NCI-H1436 (cell line): ENCODE data around the gene CEACAM8.
"Not testable (repeated sequence)": the region's sequence is repeated elsewhere in the genome, so short reads cannot be mapped to it uniquely, and the experiment has no call there.

Experiments used
- DNase-seq: peaks from one replicate; lab custom pipeline; 2025; lab: John Stamatoyannopoulos, UW

CEACAM8 gene

GRCh38 chr19:42542791-42543190 lies 51.9 kb downstream of the CEACAM8 start:
- no peak for DNase-seq

- no peak for DNase-seq
These were observed 54.6 kb downstream of the CEACAM8 start for GRCh38 chr19:42540071-42540553.

- DNase-seq, result no peak
These were observed 55.6 kb downstream of the CEACAM8 start for GRCh38 chr19:42538841-42539709.

- DNase-seq, result not testable (repeated sequence)
These were observed 59.4 kb downstream of the CEACAM8 start for GRCh38 chr19:42535276-42535675.

GRCh38 chr19:42534391-42534790 lies 60.3 kb downstream of the CEACAM8 start:
- DNase-seq, result no peak

- DNase-seq, result no peak
These were observed 61.8 kb downstream of the CEACAM8 start for GRCh38 chr19:42532891-42533290.

- no peak for DNase-seq
These were observed 63.4 kb downstream of the CEACAM8 start for GRCh38 chr19:42531313-42531712.
